A673 (cell line): Measurements from ENCODE around the gene OR52B4.

Experiments
- CTCF ChIP-seq: fragments of 300-800, 200-600 bp; sonication (generic); conservative IDR thresholded peaks from 2 replicates; pipeline ENCODE4 v1.5.1; 2017; ENCODE audit warnings: low read depth, mild to moderate bottlenecking, antibody characterized with exemption, low read length, moderate library complexity, mixed read lengths
- EZH2 ChIP-seq: fragments of 200-600 bp; sonication (generic); IDR thresholded peaks from 2 replicates; pipeline ENCODE4 v1.6.1; 2017; ENCODE audit warnings: borderline replicate concordance, low read depth, mild to moderate bottlenecking, mixed read lengths, antibody characterized with exemption, low read length; ENCODE audit not compliant: poor library complexity, severe bottlenecking

GRCh38 chr11:4385978-4386740 is 18.0 kb upstream of the OR52B4 start:
- TF ChIP-seq CTCF (no peak), EZH2 (no peak)
